NCI-H1092 treated with DMSO at 0.1 percent for 48 hours (cell line): ENCODE data around the gene TRIM15.

Source experiments
- DNase-seq: peaks from one replicate; lab custom pipeline; 2025; lab: John Stamatoyannopoulos, UW

The TRIM15 gene

GRCh38 chr6:30145818-30146217 is 17.5 kb upstream of the TRIM15 start:
- DNase-seq: no peak

GRCh38 chr6:30147096-30147495 is 16.2 kb upstream of the TRIM15 start:
- DNase-seq: no peak

- DNase-seq: no peak
Observed at GRCh38 chr6:30149234-30149633, 14.1 kb upstream of the TRIM15 start.

- no peak for DNase-seq
Observed at GRCh38 chr6:30149858-30150550, 13.3 kb upstream of the TRIM15 start.

GRCh38 chr6:30150671-30151395 is 12.5 kb upstream of the TRIM15 start:
- no peak for DNase-seq

- no peak for DNase-seq
Observed at GRCh38 chr6:30151580-30151979, 11.8 kb upstream of the TRIM15 start.

- DNase-seq: no peak
Observed at GRCh38 chr6:30152016-30152673, 11.2 kb upstream of the TRIM15 start.

GRCh38 chr6:30152910-30153610 is 10.3 kb upstream of the TRIM15 start:
- no peak for DNase-seq

- DNase-seq: no peak
Observed at GRCh38 chr6:30154061-30154460, 9.3 kb upstream of the TRIM15 start.

GRCh38 chr6:30154709-30155519 is 8.4 kb upstream of the TRIM15 start:
- no peak for DNase-seq

GRCh38 chr6:30155520-30156261 is 7.7 kb upstream of the TRIM15 start:
- no peak for DNase-seq

- no peak for DNase-seq
Observed at GRCh38 chr6:30156262-30156599, 7.1 kb upstream of the TRIM15 start.

GRCh38 chr6:30156774-30157173 is 6.6 kb upstream of the TRIM15 start:
- DNase-seq: no peak

GRCh38 chr6:30157581-30157980 is 5.8 kb upstream of the TRIM15 start:
- no peak for DNase-seq

- no peak for DNase-seq
Observed at GRCh38 chr6:30157999-30158398, 5.3 kb upstream of the TRIM15 start.

- DNase-seq: no peak
Observed at GRCh38 chr6:30158475-30159040, 4.8 kb upstream of the TRIM15 start.

GRCh38 chr6:30160008-30160784 is 3.1 kb upstream of the TRIM15 start:
- no peak for DNase-seq

GRCh38 chr6:30160785-30161531 is 2.4 kb upstream of the TRIM15 start, which contains the start of gene TRIM10:
Gene TRIM10, minus strand, starts transcription at chr6:30161211. Its CDS starts 353 bp downstream, at chr6:30160858.
- no peak for DNase-seq
